HepG2 (cell line): Measurements from ENCODE around the gene ELP2. TPM values are rescaled to one million over a fixed set of nuclear protein-coding genes. Genes with fewer than 3 reads are reported as not detected.

Source experiments
- CENPX ChIP-seq: sonication (generic); formaldehyde crosslinking; IDR thresholded peaks from 2 replicates; pipeline ENCODE4 v1.9.0; 2021; ENCODE audit warnings: mild to moderate bottlenecking, missing genetic modification reagents, moderate library complexity
- EED ChIP-seq: sonication (generic); formaldehyde crosslinking; IDR thresholded peaks from 2 replicates; pipeline ENCODE4 v1.5.0; 2020; ENCODE audit warnings: mild to moderate bottlenecking, missing genetic modification reagents
- HHEX ChIP-seq: IDR thresholded peaks from 2 replicates; pipeline ENCODE4 v1.6.1; 2016; ENCODE audit warnings: control low read depth
- IKZF1 ChIP-seq: fragments of 450-650 bp; IDR thresholded peaks from 2 replicates; pipeline ENCODE4 v1.7.1; 2016
- JUND ChIP-seq: sonication (generic); formaldehyde crosslinking; IDR thresholded peaks from 2 replicates; pipeline ENCODE4 v1.8.0; 2022; ENCODE audit warnings: mild to moderate bottlenecking, missing genetic modification reagents
- NCOA2 ChIP-seq: sonication (generic); formaldehyde crosslinking; IDR thresholded peaks from 2 replicates; pipeline ENCODE4 v1.8.0; 2022; ENCODE audit warnings: inconsistent platforms
- NR0B2 ChIP-seq: sonication (generic); formaldehyde crosslinking; IDR thresholded peaks from 2 replicates; pipeline ENCODE4 v1.4.0; 2020; ENCODE audit warnings: mild to moderate bottlenecking, missing genetic modification reagents
- RFX3 ChIP-seq: IDR thresholded peaks from 2 replicates; pipeline ENCODE4 v1.6.1; 2016; ENCODE audit warnings: missing biosample characterization, missing genetic modification reagents
- SIX1 ChIP-seq: sonication (generic); formaldehyde crosslinking; IDR thresholded peaks from 2 replicates; pipeline ENCODE4 v1.4.0; 2020; ENCODE audit warnings: missing genetic modification reagents, borderline replicate concordance
- SP2 ChIP-seq: sonication (generic); formaldehyde crosslinking; IDR thresholded peaks from 2 replicates; pipeline ENCODE4 v1.5.1; 2020; ENCODE audit warnings: mild to moderate bottlenecking, missing genetic modification reagents
- SRSF9 ChIP-seq: fragments of 200-400 bp; formaldehyde crosslinking; IDR thresholded peaks from 2 replicates; pipeline ENCODE4 v1.6.1; 2018; ENCODE audit warnings: borderline replicate concordance, mild to moderate bottlenecking, low read depth, low read length; ENCODE audit not compliant: insufficient read depth, poor library complexity, severe bottlenecking
- TOPORS ChIP-seq: sonication (generic); formaldehyde crosslinking; IDR thresholded peaks from 2 replicates; pipeline ENCODE4 v1.8.0; 2023; ENCODE audit warnings: mild to moderate bottlenecking, missing genetic modification reagents
- ZEB1 ChIP-seq: IDR thresholded peaks from 2 replicates; pipeline ENCODE4 v1.6.1; 2012; ENCODE audit warnings: mild to moderate bottlenecking, low read depth, inconsistent platforms; ENCODE audit not compliant: insufficient replicate concordance
- ZFP41 ChIP-seq: sonication (generic); formaldehyde crosslinking; IDR thresholded peaks from 2 replicates; pipeline ENCODE4 v1.4.0; 2020; ENCODE audit warnings: mild to moderate bottlenecking, missing genetic modification reagents, borderline replicate concordance
- ZFP90 ChIP-seq: sonication (generic); formaldehyde crosslinking; IDR thresholded peaks from 2 replicates; pipeline ENCODE4 v1.8.0; 2022; ENCODE audit warnings: missing genetic modification reagents, mild to moderate bottlenecking, inconsistent platforms, borderline replicate concordance
- ZNF160 ChIP-seq: sonication (generic); formaldehyde crosslinking; IDR thresholded peaks from 2 replicates; pipeline ENCODE4 v1.8.0; 2022; ENCODE audit warnings: mild to moderate bottlenecking, inconsistent platforms, missing genetic modification reagents
- ZNF546 ChIP-seq: sonication (generic); formaldehyde crosslinking; conservative IDR thresholded peaks from 2 replicates; pipeline ENCODE4 v1.8.1; 2023; ENCODE audit warnings: mild to moderate bottlenecking, missing genetic modification reagents
- ZNF607 ChIP-seq: sonication (generic); formaldehyde crosslinking; IDR thresholded peaks from 2 replicates; pipeline ENCODE4 v1.5.1; 2020; ENCODE audit warnings: missing genetic modification reagents, mild to moderate bottlenecking, borderline replicate concordance
- ZNF83 ChIP-seq: sonication (generic); formaldehyde crosslinking; IDR thresholded peaks from 2 replicates; pipeline ENCODE4 v1.4.0; 2020; ENCODE audit warnings: missing genetic modification reagents, mild to moderate bottlenecking, borderline replicate concordance
- ZSCAN21 ChIP-seq: sonication (generic); formaldehyde crosslinking; IDR thresholded peaks from 2 replicates; pipeline ENCODE4 v1.8.0; 2022; ENCODE audit warnings: mild to moderate bottlenecking, missing genetic modification reagents, moderate library complexity, borderline replicate concordance
- ZSCAN22 ChIP-seq: sonication (generic); formaldehyde crosslinking; IDR thresholded peaks from 2 replicates; pipeline ENCODE4 v1.4.0; 2020; ENCODE audit warnings: mild to moderate bottlenecking, missing genetic modification reagents
- ZSCAN25 ChIP-seq: sonication (generic); formaldehyde crosslinking; IDR thresholded peaks from 2 replicates; pipeline ENCODE4 v1.8.0; 2022; ENCODE audit warnings: mild to moderate bottlenecking, missing genetic modification reagents
- polyA plus RNA-seq, 8 experiments: library from polyadenylated mRNA; depleted of rRNA in 3 of 8; stranded (reverse) in 7 of 8; unstranded in 1 of 8; fragments of >200 nt; fragmentation: Illumina TruSeq in 4 of 8; extraction: Trizol in 4 of 8; gene quantifications; 2 replicates each; pipeline versions ENCODE4 v1.2.1 to v1.2.3, GENCODE V29; 2011 to 2016; ENCODE audit warnings: low read depth in 4 of 8, missing spikeins in 1 of 8, mixed read lengths in 1 of 8; ENCODE audit not compliant: insufficient read depth in 1 of 8
- total RNA-seq, 5 experiments: library from RNA; depleted of rRNA; stranded (reverse); fragments of >200 nt; fragmentation: Illumina TruSeq; extraction: Trizol; gene quantifications; 2 replicates each; pipeline ENCODE4 v1.2.3, GENCODE V29; 2016; ENCODE audit warnings: low read depth in 1 of 5
- TF ChIP-seq, protein P1 (sequence below), 2 experiments: sonication (generic) in 1 of 2; formaldehyde crosslinking in 1 of 2; IDR thresholded peaks; 2 replicates each; pipeline versions ENCODE4 v1.4.0 to v1.6.1; 2016 to 2020; ENCODE audit warnings: borderline replicate concordance in 1 of 2, low read depth in 1 of 2, mild to moderate bottlenecking in 1 of 2, missing genetic modification reagents in 1 of 2
- TF ChIP-seq, protein P2 (sequence below): sonication (generic); formaldehyde crosslinking; IDR thresholded peaks from 2 replicates; pipeline ENCODE4 v1.8.0; 2022; ENCODE audit warnings: mild to moderate bottlenecking, missing genetic modification reagents; ENCODE audit not compliant: insufficient replicate concordance
- TF ChIP-seq, protein P3 (sequence below): sonication (generic); formaldehyde crosslinking; IDR thresholded peaks from 2 replicates; pipeline ENCODE4 v1.5.0; 2020; ENCODE audit warnings: mild to moderate bottlenecking, low read depth, missing genetic modification reagents, borderline replicate concordance

The ELP2 gene
- total and polyA plus RNA-seq, 2 of the 13 experiments (the other 11 are each of a cell fraction or from before 2014, with no cell fraction given), result 98.7 to 100 TPM

DNA sequence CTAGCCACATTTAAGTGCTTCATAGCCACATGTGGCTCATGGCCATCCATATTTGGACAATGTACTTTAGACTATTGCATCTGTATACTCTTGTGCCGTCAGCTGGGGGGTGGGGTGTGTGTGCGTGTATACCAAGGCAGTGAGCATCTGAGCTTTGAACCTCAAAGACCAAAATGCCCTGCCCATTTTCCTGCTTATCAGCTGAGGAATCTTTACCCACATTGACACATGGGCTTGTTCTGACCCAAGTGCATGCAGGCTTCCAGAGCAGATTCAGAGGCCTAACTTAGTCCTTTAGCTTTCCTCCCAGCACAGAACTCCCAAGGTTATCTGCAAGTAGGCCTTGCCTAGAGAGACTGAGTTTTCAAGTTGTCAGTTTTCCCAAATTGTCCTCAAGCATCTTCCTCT, 46.5 kb downstream of the ELP2 start (continued):
- TF ChIP-seq NR0B2 (CRISPR knock-in tag) (no peak), SRSF9 (no peak), RFX3 (CRISPR knock-in tag) (no peak), HHEX (peak; percentile 34; the same call in 1 of the 2 replicates), ZNF160 (CRISPR knock-in tag) (no peak), EED (CRISPR knock-in tag) (no peak), JUND (peak; percentile 25; the same call in 1 of the 2 replicates), ZNF83 (CRISPR knock-in tag) (no peak), ZEB1 (no peak), ZFP41 (CRISPR knock-in tag) (no peak), ZFP90 (CRISPR knock-in tag) (no peak), TOPORS (no peak), ZSCAN25 (CRISPR knock-in tag) (peak; percentile 30; the same call in 1 of the 2 replicates), CENPX (no peak), ZSCAN22 (CRISPR knock-in tag) (no peak), ZNF546 (CRISPR knock-in tag) (no peak), ZNF607 (0 out of 2 replicates have a peak, but pooled peaks have one; percentile 57), IKZF1 (no peak), SIX1 (CRISPR knock-in tag) (peak; percentile 55; the same call in 1 of the 2 replicates), NCOA2 (CRISPR knock-in tag) (peak; percentile 89), ZSCAN21 (no peak; the same call in 1 of the 2 replicates), SP2 (no peak)
- TF ChIP-seq, protein P1, sequence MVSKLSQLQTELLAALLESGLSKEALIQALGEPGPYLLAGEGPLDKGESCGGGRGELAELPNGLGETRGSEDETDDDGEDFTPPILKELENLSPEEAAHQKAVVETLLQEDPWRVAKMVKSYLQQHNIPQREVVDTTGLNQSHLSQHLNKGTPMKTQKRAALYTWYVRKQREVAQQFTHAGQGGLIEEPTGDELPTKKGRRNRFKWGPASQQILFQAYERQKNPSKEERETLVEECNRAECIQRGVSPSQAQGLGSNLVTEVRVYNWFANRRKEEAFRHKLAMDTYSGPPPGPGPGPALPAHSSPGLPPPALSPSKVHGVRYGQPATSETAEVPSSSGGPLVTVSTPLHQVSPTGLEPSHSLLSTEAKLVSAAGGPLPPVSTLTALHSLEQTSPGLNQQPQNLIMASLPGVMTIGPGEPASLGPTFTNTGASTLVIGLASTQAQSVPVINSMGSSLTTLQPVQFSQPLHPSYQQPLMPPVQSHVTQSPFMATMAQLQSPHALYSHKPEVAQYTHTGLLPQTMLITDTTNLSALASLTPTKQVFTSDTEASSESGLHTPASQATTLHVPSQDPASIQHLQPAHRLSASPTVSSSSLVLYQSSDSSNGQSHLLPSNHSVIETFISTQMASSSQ (IDR thresholded peaks at IDR 0.05; ENCODE audit: low read depth), result no peak
- TF ChIP-seq, protein P1 (CRISPR knock-in tag; IDR thresholded peaks at IDR 0.05; ENCODE audit: borderline replicate concordance), result peak; percentile 78; the same call in 1 of the 2 replicates
- TF ChIP-seq, protein P2, sequence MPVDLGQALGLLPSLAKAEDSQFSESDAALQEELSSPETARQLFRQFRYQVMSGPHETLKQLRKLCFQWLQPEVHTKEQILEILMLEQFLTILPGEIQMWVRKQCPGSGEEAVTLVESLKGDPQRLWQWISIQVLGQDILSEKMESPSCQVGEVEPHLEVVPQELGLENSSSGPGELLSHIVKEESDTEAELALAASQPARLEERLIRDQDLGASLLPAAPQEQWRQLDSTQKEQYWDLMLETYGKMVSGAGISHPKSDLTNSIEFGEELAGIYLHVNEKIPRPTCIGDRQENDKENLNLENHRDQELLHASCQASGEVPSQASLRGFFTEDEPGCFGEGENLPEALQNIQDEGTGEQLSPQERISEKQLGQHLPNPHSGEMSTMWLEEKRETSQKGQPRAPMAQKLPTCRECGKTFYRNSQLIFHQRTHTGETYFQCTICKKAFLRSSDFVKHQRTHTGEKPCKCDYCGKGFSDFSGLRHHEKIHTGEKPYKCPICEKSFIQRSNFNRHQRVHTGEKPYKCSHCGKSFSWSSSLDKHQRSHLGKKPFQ (CRISPR knock-in tag), result peak; percentile 63
- TF ChIP-seq, protein P3, sequence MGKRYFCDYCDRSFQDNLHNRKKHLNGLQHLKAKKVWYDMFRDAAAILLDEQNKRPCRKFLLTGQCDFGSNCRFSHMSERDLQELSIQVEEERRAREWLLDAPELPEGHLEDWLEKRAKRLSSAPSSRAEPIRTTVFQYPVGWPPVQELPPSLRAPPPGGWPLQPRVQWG, result no peak
